Suprapubic skin (tissue), 4 donors: ENCODE results near the gene HECW1. TPM values are rescaled to one million over a fixed set of nuclear protein-coding genes. Genes with fewer than 3 reads are reported as not detected.
"Not testable (repeated sequence)": the region's sequence is repeated elsewhere in the genome, so short reads cannot be mapped to it uniquely, and the experiment has no call there.

ENCODE experiments used
- DNase-seq, 2 donors: peaks; one replicate each; pipeline ENCODE4 v3.0.0-alpha.2; 2019; ENCODE audit warnings: low spot score in 2 of 2
- H3K27ac ChIP-seq: fragments of 200-600 bp; sonication (generic); one replicate; pipeline ENCODE4 v1.5.1; 2019
- H3K27me3 ChIP-seq: fragments of 200-600 bp; sonication (generic); one replicate; pipeline ENCODE4 v1.5.1; 2019
- H3K36me3 ChIP-seq: fragments of 200-600 bp; sonication (generic); one replicate; pipeline ENCODE4 v1.5.1; 2019
- H3K4me1 ChIP-seq: fragments of 200-600 bp; sonication (generic); one replicate; pipeline ENCODE4 v1.5.1; 2019
- H3K4me3 ChIP-seq: fragments of 200-600 bp; sonication (generic); one replicate; pipeline ENCODE4 v1.5.1; 2019; ENCODE audit warnings: mild to moderate bottlenecking
- H3K9me3 ChIP-seq: fragments of 200-600 bp; sonication (generic); one replicate; pipeline ENCODE4 v1.5.1; 2019
- CTCF ChIP-seq, 2 donors: fragments of 200-600 bp in 1 of 2; fragments of 450-650 bp in 1 of 2; sonication (generic) in 1 of 2; IDR thresholded peaks; one replicate each; pipeline ENCODE4 v1.5.1; 2016 to 2019; ENCODE audit warnings: antibody characterized with exemption in 2 of 2, mild to moderate bottlenecking in 1 of 2, moderate library complexity in 1 of 2
- EP300 ChIP-seq: sonication (generic); formaldehyde crosslinking; IDR thresholded peaks from one replicate; pipeline ENCODE4 v1.6.1; 2017; ENCODE audit warnings: antibody characterized with exemption
- POLR2A ChIP-seq, 2 donors: fragments of 450-650 bp; IDR thresholded peaks; one replicate each; pipeline ENCODE4 v1.6.1; 2017; ENCODE audit warnings: antibody characterized with exemption in 2 of 2, mild to moderate bottlenecking in 2 of 2, moderate library complexity in 2 of 2
- POLR2AphosphoS5 ChIP-seq, 3 donors: sonication (generic); formaldehyde crosslinking; IDR thresholded peaks; one replicate each; pipeline ENCODE4 v1.6.1; 2017; ENCODE audit warnings: antibody characterized with exemption in 3 of 3
- WGBS: methylation state at CpG from one replicate; pipeline ENCODE4 v1.1.5; 2018; 5-methylcytosine and 5-hydroxymethylcytosine counted together
- total RNA-seq, 4 donors: library from RNA; depleted of rRNA; stranded (reverse); fragments of >200 nt; gene quantifications; one replicate each; pipeline ENCODE4 v1.1.0, GENCODE V29; 2016

Gene HECW1
- total RNA-seq, 4 donors from 2014 or later, result 0.17 to 0.73 (median 0.32) TPM; not detected in 1

DNA sequence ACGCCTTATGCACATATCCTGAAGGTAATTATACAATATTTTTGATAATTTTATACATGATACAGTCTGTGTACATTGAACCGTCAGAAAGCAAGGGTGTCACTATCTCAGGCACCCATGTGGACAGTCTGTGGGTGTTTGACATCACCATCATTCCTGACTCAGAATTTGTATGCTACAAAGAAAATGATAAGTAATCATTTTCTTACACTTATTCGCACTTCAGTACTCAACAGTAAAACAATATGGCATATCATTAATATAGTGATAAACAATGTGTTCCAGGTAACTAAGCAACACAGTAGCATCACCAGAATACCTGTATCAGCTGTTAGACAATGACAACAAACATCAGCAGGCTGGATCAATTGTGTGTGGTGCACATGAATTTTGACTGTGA, 17.9 kb downstream of the HECW1 start:
- Histone ChIP-seq H3K36me3 (no peaks in the 10 kb centered on the region), H3K9me3 (no peaks in the 10 kb centered on the region)

GRCh38 chr7:43135129-43135528, 22.7 kb downstream of the HECW1 start:
- no peak for TF ChIP-seq EP300
- no peak for TF ChIP-seq POLR2AphosphoS5 (IDR thresholded peaks at IDR 0.05)
- TF ChIP-seq CTCF (IDR thresholded peaks at IDR 0.05), result no peak
- TF ChIP-seq POLR2A (IDR thresholded peaks at IDR 0.05), result no peak
- H3K36me3 ChIP-seq, result no peaks in the 10 kb centered on the region
- WGBS, result 70% methylated on average over 1 of the region's 1 CpG
- no peaks in the 10 kb centered on the region for H3K4me1 ChIP-seq
- no peak overlapping the region for H3K27ac ChIP-seq
- H3K4me3 ChIP-seq, result no peak overlapping the region
- H3K27me3 ChIP-seq, result peaks cover 5% of the 10 kb centered on the region
- DNase-seq, result no peak
- no peaks in the 10 kb centered on the region for H3K9me3 ChIP-seq

More for the DNA sequence above, 17.9 kb downstream of the HECW1 start:
- H3K4me3 ChIP-seq, result no peak overlapping the region
- TF ChIP-seq POLR2AphosphoS5 (IDR thresholded peaks at IDR 0.05), result no peak
- TF ChIP-seq POLR2A (IDR thresholded peaks at IDR 0.05), result no peak
- TF ChIP-seq EP300, result no peak
- no peak for TF ChIP-seq CTCF (IDR thresholded peaks at IDR 0.05)
- no peaks in the 10 kb centered on the region for H3K4me1 ChIP-seq
- DNase-seq, result no peak
- H3K27me3 ChIP-seq, result no peaks in the 10 kb centered on the region
- H3K27ac ChIP-seq, result no peak overlapping the region
- WGBS, result 89% methylated on average over 3 of the region's 3 CpGs

DNA sequence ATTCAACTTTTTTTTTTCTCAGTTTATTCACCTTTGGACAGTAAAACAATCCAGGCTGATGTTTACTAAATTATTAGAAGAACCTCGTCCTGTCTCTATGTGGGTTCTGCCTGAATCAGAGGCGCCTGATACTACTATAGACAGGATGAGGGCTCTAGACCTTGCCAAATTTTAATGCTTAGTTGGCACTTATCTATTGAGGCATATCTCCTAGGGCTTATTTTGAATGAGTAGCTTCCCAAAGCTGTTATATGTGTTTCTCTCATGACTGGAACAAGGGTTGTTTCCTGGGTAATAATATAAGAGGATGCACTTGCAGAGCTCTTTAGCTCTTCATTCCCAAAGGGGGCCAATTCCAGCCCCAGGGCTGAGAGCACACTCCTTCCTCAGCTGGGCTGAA, 23.6 kb downstream of the HECW1 start:
- 77% methylated on average over 2 of the region's 2 CpGs for WGBS
- TF ChIP-seq EP300, result no peak
- TF ChIP-seq CTCF (IDR thresholded peaks at IDR 0.05), result no peak
- TF ChIP-seq POLR2A (IDR thresholded peaks at IDR 0.05), result no peak
- no peak for TF ChIP-seq POLR2AphosphoS5 (IDR thresholded peaks at IDR 0.05)

GRCh38 chr7:43137121-43137744, 24.8 kb downstream of the HECW1 start:
- not testable (repeated sequence) for H3K27ac ChIP-seq, H3K27me3 ChIP-seq, DNase-seq, H3K4me3 ChIP-seq, H3K36me3 ChIP-seq, H3K9me3 ChIP-seq, H3K4me1 ChIP-seq
- 87% methylated on average over 6 of the region's 6 CpGs for WGBS

More for the DNA sequence above, 23.6 kb downstream of the HECW1 start:
- H3K9me3 ChIP-seq, result no peaks in the 10 kb centered on the region
- H3K27me3 ChIP-seq, result peaks cover 6% of the 10 kb centered on the region
- H3K27ac ChIP-seq, result no peak overlapping the region
- H3K4me1 ChIP-seq, result no peaks in the 10 kb centered on the region
- no peak for DNase-seq
- H3K36me3 ChIP-seq, result no peaks in the 10 kb centered on the region
- H3K4me3 ChIP-seq, result no peak overlapping the region

DNA sequence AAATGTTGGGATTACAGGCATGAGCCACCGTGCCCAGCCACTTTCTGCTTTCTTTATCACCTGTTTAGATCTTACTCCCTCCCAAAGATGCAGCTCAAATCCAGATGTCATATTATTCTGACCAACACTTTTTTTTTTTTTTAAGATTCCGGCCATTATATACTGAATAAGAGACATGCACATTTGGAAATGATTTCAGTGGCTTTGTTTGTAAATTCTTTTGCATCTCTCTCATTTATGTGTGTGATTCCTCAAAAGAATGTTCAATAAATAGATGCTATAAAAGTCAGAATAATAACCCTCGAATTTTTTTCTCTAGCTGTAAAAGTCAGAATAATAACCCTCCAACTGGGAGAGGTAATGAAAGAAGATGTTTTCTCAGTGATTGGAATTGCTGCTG, 25.4 kb downstream of the HECW1 start:
- DNase-seq, result no peak

More for the DNA sequence above, 25.4 kb downstream of the HECW1 start:
- H3K36me3 ChIP-seq, result no peaks in the 10 kb centered on the region
- H3K9me3 ChIP-seq, result no peaks in the 10 kb centered on the region
- TF ChIP-seq EP300 (no peak), CTCF (IDR thresholded peaks at IDR 0.05) (no peak), POLR2A (IDR thresholded peaks at IDR 0.05) (no peak), POLR2AphosphoS5 (IDR thresholded peaks at IDR 0.05) (no peak)
- WGBS, result 43% methylated on average over 3 of the region's 3 CpGs
- no peak overlapping the region for H3K4me3 ChIP-seq
- H3K27me3 ChIP-seq, result peaks cover 11% of the 10 kb centered on the region
- no peaks in the 10 kb centered on the region for H3K4me1 ChIP-seq
- H3K27ac ChIP-seq, result no peak overlapping the region
